ENCODE measurements around the gene GSK3A. TPM values are rescaled to one million over a fixed set of nuclear protein-coding genes. Genes with fewer than 3 reads are reported as not detected.

GSK3A gene
- total and polyA plus RNA-seq, 9 of the 15 experiments (the other 6 are each of a cell fraction or from before 2014, with no cell fraction given): 0.62 to 90.7 (median 33.3) TPM

- no peak for FAIRE-seq
- no peaks in the 10 kb centered on the region for H3K27me3 ChIP-seq (ENCODE audit: control insufficient read depth in 2 of 2, insufficient read depth in 2 of 2, low read length in 2 of 2)
- H3K79me2 ChIP-seq (ENCODE audit: control insufficient read depth, insufficient read depth, low read length): peaks cover 37% of the 10 kb centered on the region
- 60% methylated on average over 3 of the region's 3 CpGs for WGBS (ENCODE audit: insufficient coverage, low coverage, missing lambda C conversion rate)
- peaks cover 13 to 61% of the 10 kb centered on the region in 2 experiments for H3K4me1 ChIP-seq (replicated peaks in 1 of 2; ENCODE audit: control insufficient read depth in 2 of 2, insufficient read depth in 2 of 2, low read length in 2 of 2)
- ChIA-PET CTCF (ENCODE audit: low intra/inter-chr PET ratio) (no interaction called here), POLR2A (no interaction called here)
- in situ Hi-C loops (cut with MboI): no loop called here
- H3K27ac ChIP-seq (ENCODE audit: extremely low read depth, low read depth, low read length): no peak overlapping the region
- BruUV-seq (replicated peaks): no TSS peak
- intact Hi-C loops (cut with micrococcal nuclease): no loop called here
- no peak overlapping the region for H3K4me2 ChIP-seq (ENCODE audit: insufficient read depth, low read length)
- no peak overlapping the region for H2AFZ ChIP-seq (ENCODE audit: low read depth, low read length)
- H3K9me1 ChIP-seq (ENCODE audit: control insufficient read depth, insufficient read depth, low read length): no peaks in the 10 kb centered on the region
- no peaks in the 10 kb centered on the region for H3K9me3 ChIP-seq (replicated peaks; ENCODE audit: control insufficient read depth, insufficient read depth, low read depth, low read length)
- no peaks in the 10 kb centered on the region for H4K20me1 ChIP-seq (replicated peaks; ENCODE audit: control insufficient read depth, insufficient read depth, low read length)
- peaks cover 56% of the 10 kb centered on the region for H3K36me3 ChIP-seq (ENCODE audit: control insufficient read depth, insufficient read depth, low read length)
- DNase-seq (ENCODE audit: extremely low read depth in 1 of 4, low spot score in 3 of 4): no peak
- TF ChIP-seq ZC3H8 (IDR thresholded peaks at IDR 0.05) (no peak), TAF15 (IDR thresholded peaks at IDR 0.05; ENCODE audit: low read depth, low read length) (no peak), NRF1 (conservative IDR thresholded peaks at IDR 0.05 in 1 of 2, IDR thresholded peaks at IDR 0.05 in 1 of 2) (no peak), SMARCE1 (IDR thresholded peaks at IDR 0.05) (no peak), ZNF274 (IDR thresholded peaks at IDR 0.05; ENCODE audit: borderline replicate concordance, low read depth, low read length) (no peak), POLR2H (tag; IDR thresholded peaks at IDR 0.05; ENCODE audit: low read depth) (no peak), ZNF212 (CRISPR knock-in tag; IDR thresholded peaks at IDR 0.05) (no peak), ZNF507 (tag; conservative IDR thresholded peaks at IDR 0.05) (no peak), MBD1 (CRISPR knock-in tag; IDR thresholded peaks at IDR 0.05) (no peak), HMG20B (CRISPR knock-in tag; IDR thresholded peaks at IDR 0.05) (no peak), ADNP (tag; IDR thresholded peaks at IDR 0.05) (no peak), SNRNP70 (optimal IDR thresholded peaks at IDR 0.05; ENCODE audit: low read depth, low read length) (no peak), ERF (CRISPR knock-in tag; IDR thresholded peaks at IDR 0.05) (no peak)
- no peak for ATAC-seq
- H3K9ac ChIP-seq (ENCODE audit: insufficient read depth in 1 of 2, low read depth in 2 of 2, low read length in 2 of 2): peak overlapping the region in 1 of 2 experiments; percentile 79; a peak in 2 of 4 replicates
- no peak overlapping the region for H3K4me3 ChIP-seq
These were observed 33.9 kb upstream of the GSK3A start for GRCh38 chr19:42276284-42276683.
